Esophagus squamous epithelium (tissue), 4 donors: ENCODE measurements around the gene SLC6A4.

Source experiments
- POLR2A ChIP-seq, 4 donors: fragments of 450-650 bp; IDR thresholded peaks; one replicate each; pipeline ENCODE4 v1.6.1; 2017; ENCODE audit warnings: antibody characterized with exemption in 4 of 4, mild to moderate bottlenecking in 4 of 4, moderate library complexity in 3 of 4
- TF ChIP-seq, protein P1 (sequence below), 6 experiments: fragments of 450-650 bp in 4 of 6; fragments of 200-600 bp in 2 of 6; sonication (generic) in 2 of 6; IDR thresholded peaks; one replicate each; pipeline ENCODE4 v1.5.1; 2016 to 2019; ENCODE audit warnings: antibody characterized with exemption in 6 of 6, mild to moderate bottlenecking in 4 of 6, moderate library complexity in 4 of 6

DNA sequence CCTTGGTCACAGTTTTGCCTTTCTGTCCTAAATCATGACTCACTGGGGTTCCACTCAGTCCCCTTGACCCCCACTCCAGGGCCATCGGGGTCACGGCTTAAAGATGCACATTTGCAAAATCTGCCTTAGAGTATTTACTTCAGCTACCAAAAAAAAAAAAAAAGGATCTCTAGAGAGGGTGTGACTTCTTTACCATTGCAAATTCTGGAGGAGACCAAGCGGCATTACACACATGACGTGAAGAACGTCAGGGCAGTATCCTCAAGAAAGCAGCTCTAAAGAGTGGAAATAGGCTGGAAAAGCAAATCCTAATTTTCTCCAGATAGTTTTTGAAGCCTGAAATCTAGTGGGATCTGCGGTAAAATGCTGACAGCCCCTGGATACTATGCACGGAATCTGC, 25.6 kb downstream of the SLC6A4 start:
- TF ChIP-seq POLR2A (IDR thresholded peaks at IDR 0.05) = no peak
- TF ChIP-seq, protein P1, sequence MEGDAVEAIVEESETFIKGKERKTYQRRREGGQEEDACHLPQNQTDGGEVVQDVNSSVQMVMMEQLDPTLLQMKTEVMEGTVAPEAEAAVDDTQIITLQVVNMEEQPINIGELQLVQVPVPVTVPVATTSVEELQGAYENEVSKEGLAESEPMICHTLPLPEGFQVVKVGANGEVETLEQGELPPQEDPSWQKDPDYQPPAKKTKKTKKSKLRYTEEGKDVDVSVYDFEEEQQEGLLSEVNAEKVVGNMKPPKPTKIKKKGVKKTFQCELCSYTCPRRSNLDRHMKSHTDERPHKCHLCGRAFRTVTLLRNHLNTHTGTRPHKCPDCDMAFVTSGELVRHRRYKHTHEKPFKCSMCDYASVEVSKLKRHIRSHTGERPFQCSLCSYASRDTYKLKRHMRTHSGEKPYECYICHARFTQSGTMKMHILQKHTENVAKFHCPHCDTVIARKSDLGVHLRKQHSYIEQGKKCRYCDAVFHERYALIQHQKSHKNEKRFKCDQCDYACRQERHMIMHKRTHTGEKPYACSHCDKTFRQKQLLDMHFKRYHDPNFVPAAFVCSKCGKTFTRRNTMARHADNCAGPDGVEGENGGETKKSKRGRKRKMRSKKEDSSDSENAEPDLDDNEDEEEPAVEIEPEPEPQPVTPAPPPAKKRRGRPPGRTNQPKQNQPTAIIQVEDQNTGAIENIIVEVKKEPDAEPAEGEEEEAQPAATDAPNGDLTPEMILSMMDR (IDR thresholded peaks at IDR 0.05) = no peak
